NCI-H1417 (cell line): Measurements from ENCODE around the gene NTSR1.
A peak's percentile ranks its signal among the peaks of the same experiment; 100 is the strongest.

Experiments used
- DNase-seq, 3 experiments: peaks; one replicate each; lab custom pipeline; 2025; lab: John Stamatoyannopoulos, UW

NTSR1 gene

GRCh38 chr20:62707921-62708521, 615 bp upstream of the NTSR1 start:
- peak; percentile 10 to 84 (median 79) for DNase-seq

- DNase-seq, result no peak
These were observed 885 bp downstream of the NTSR1 start for GRCh38 chr20:62709537-62709905.

DNA sequence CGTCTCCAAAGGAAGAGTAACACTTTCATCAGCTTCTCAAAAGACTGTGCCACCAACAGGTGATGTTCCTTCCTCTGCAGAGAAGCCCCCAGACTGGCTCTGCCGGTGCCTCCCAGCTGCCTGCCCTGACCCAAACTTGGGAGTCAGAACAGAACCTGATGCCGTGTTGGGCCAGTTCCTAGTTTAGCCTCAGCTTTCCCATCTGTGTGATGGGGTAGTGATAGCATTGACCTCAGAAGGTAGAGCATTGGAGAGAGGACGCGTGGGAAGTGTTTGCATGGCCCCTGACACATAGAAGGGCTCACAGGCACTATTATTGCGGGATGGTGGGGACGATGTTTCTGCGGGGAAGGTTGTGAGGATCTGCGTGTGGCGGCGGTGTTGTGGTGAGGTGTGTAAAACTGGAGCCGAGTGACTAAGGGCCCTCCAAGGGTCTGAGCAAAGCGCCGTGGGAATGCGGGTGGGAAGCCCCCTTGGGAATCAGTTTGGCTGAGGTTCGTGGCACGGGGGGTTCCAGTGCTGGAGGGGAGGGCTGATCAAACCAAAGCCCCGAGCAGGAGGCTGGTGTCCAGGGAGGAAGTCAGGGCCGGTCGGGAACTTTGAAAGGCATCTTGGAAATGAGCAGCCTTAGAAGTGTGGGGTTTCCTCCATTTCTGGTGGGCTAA, 1.7 kb downstream of the NTSR1 start:
- DNase-seq, result no peak

GRCh38 chr20:62710886-62711702, 2.5 kb downstream of the NTSR1 start:
- DNase-seq, result peak in 2 of 3 experiments; percentile 59 to 71

DNA sequence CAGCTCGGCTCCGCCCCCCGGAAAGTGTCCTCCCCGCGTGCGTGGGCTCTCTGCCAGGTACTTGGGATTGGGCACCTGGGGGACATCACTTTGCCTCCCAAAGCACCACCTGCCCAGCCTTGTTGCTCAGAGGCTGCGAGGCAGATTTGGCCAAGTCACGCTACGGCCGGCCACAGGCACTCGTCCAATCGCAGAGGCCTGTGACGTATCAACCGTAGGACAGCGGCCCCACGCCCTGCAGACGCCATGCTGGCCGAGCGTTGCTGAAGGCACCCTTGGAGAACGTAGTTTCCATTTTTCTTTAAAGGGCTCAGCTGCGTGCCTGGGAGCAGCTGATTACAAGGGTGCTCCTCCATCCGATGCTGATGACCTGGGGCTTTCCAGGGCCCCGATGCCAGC, 3.1 kb downstream of the NTSR1 start:
- peak; percentile 47 to 96 (median 91) for DNase-seq

- no peak for DNase-seq
These were observed 4.0 kb downstream of the NTSR1 start for GRCh38 chr20:62712606-62713005.

DNA sequence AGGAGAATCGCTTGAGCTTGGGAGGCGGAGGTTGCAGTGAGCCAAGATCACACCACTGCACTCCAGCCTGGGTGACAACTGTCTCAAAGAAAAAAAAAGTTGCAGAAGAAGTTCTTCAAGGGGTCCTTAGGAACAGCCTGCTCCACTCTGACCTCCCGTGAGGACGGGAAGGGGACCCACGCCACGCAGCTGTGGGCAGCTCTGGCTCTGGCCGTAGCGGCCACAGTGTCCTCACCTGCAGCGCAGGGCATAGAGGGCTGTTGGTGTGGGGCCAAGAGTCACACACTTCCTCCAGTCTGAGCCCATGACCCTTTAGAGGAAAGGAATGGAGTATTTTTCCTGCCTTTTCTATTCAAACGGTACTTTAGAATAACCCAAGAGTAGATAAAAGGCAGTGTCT, 5.4 kb downstream of the NTSR1 start:
- DNase-seq, result no peak

- no peak for DNase-seq
These were observed 6.2 kb downstream of the NTSR1 start for GRCh38 chr20:62714799-62715198.

- no peak for DNase-seq
These were observed 6.6 kb downstream of the NTSR1 start for GRCh38 chr20:62715201-62715600.

- no peak for DNase-seq
These were observed 7.7 kb downstream of the NTSR1 start for GRCh38 chr20:62716198-62716940.

DNA sequence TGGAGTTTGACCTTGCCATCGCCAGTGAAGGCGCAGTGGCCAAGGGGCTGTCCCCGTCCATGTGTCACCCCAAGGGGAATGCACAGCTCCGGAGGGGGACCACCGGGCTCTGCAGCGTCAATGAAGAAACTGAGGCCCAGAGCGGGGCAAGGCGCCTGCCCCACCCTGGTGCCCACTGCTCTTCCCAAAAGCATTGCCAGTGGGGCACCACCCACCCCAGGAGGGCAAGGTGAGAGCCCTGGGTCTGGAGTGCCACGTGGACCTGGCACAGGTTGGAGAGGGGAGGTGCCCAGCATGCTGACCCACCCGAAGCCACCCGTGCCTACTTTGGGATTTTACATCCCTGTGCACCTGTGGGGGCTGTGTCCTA, 8.3 kb downstream of the NTSR1 start:
- no peak for DNase-seq

DNA sequence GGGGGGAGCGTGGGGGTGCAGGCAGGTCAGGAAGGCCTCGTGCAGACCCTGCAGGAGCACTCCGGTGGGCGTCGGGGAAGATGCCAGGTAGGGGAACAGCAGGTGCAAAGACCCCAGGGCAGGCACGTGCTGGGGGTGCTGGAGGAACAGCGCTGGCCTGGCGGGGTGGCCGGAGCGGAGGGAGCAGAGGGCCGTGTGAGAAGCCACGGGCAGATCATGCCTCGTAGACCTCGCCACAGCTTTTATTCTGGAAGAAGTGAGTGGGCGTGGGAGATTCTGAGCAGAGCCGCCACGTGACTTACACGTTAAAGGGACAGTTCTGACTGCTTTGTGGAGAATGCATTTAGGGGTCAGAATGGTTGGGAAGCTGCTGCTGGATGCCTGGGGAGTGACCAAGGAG, 9.3 kb downstream of the NTSR1 start:
- no peak for DNase-seq

DNA sequence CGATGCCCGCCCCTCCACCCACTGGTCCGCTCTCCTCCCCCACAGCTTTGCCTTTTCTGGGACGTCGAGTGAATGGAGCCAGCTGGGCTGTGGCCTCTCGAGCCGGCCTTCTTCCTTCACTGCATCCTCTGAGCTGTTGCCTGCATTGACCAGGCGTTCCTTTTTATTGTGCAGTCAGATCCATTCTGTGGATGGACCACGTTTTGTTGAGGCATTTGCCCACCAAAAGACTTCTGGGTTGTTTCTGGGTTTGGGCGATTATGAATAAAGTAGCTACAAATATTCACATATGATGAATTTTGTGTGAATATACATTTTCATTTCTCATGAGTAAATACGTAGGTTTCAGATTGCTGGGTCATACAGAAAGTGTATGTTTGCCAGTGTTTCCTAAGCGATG, 9.9 kb downstream of the NTSR1 start:
- DNase-seq, result no peak

DNA sequence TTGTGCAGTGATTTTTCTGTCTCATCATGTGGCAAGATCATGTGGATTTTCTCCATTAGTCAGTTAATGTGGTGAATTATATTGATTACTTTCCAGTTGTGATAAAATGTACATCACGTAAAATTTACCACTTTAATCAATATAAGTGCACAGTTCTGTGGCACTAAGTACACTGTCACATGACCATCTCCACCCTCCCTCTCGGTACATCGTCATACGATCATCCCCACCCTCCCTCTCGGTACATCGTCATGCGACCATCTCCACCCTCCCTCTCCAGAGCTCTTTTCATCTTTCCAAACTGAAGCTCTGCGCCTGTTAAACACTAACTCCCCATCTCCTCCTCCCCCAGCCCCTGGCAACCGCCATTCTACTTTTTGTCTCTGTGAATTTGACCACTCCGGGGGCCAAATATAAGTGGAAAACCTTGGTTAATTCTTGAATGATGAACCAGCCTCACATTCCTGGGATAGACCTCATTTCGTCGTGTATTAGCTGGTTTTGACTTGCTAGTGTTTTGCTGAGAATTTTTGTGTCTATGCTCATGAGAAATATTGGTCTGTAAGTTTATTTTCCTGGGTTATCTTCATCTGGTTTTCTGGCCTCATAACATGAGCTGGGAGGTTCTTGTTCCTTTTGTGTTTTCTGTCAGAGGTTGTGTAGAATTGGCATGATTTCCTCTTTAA, 10.8 kb downstream of the NTSR1 start:
- no peak for DNase-seq

- no peak for DNase-seq
These were observed 13.1 kb downstream of the NTSR1 start for GRCh38 chr20:62721511-62722370.

DNA sequence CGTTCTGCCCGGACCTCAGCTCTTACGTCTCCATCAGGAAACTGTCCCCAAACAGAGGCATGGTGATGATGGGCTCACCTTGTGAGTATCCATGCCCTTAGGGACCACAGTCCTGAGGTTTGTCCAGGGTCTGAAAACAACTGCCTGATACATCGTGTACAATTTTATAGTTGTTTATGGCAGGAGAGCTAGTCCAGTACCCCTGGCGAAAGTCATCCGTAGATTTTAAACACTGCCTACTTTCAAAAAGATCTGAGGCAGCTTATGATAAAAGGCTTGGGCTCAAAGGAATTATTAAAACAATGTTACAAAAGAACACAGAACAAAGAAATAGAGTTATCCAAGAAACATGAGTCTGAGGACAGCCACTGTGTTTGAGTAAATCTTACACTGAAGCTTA, 14.0 kb downstream of the NTSR1 start:
- no peak for DNase-seq

- DNase-seq, result peak in 2 of 3 experiments; percentile 63 to 80
These were observed 14.7 kb downstream of the NTSR1 start for GRCh38 chr20:62723351-62723750.

DNA sequence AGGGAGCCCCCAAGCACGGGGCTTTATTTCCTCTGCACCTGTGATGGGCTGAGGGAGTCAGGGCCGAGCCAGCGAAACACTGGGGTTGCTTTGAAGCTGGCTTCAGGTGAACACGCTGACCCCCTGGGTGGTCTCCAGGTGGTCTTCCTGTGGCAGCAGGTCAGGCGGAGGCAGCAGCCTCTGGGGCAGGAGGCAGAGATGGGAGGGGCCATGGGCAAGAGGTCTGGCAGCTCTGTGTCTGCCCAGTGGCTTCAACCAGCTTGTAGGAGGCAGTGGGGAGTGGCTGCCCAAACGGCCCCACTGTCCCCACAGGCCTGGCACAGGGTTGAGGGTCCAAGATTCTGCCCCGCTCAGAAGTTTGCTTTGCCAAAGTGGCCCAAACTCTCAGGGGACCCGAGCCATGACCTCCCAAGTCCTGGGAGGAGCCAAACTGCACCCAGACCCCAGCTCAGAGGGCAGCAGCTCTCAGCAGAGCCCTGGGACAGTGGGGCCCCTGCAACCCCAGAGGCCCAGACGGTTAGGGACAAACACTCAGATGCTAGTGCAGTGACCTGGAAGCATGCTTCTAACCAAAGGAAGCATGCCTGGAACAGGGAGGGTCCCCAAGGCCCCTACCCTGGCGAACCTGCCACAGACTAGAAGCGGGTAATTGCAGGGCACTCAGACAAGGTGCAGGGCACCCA, 15.3 kb downstream of the NTSR1 start:
- DNase-seq, result no peak

DNA sequence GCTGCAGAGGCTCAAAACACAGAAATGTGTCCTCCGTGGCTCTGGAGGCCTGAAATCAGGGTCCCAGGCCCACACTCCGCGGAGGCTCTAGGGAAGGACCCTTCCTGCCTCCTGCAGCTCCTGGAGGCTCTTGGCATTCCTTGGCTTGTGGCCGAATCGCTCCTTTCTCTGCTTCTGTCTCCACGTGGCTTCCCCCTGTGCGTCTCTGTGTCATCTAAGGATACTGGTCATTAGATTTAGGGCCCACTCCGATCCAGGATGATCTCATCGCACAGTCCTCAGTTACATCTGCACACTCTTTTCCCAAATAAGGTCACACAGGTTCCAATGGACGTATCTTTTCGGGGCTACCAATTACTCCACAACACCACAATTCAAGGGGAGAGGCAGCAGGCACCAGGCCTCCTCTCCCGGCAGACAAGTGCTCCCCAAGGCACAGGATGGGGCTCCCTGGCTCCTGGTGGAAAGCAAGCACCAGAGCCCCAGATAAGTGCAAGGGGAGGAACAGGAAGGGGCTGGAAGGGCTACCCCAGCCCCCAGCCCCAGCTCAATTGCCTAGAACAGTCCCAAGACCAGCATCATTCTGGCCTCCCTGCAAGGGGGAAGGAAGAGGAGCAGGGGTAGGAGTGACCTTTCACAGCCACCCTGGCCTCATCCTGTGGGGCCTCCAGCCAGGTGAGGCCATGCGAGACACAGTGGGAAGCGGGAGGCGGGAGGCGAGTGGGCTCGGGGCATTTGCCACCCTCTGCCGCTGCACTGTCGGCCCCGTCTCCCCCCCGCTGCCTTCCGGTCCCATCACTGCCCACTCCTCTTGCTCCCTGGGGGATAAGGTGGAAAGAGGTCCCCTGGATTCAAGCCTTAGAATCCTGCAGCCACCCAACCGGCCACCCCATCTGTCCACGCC, 16.3 kb downstream of the NTSR1 start:
- no peak for DNase-seq
